ENCODE data around the gene LRRC61. TPM values are rescaled to one million over a fixed set of nuclear protein-coding genes. Genes with fewer than 3 reads are reported as not detected.
"Not testable (repeated sequence)": the region's sequence is repeated elsewhere in the genome, so short reads cannot be mapped to it uniquely, and the experiment has no call there.

Gene LRRC61
- total and polyA plus RNA-seq, 2 donors: 3.7 to 11.8 TPM

GRCh38 chr7:150314639-150315239, 8.4 kb upstream of the LRRC61 start:
- 98% methylated on average over 5 of the region's 5 CpGs for WGBS
- DNase-seq (ENCODE audit: extremely low spot score): no peak
- Histone ChIP-seq H3K27ac (ENCODE audit: low read depth) (no peak overlapping the region), H3K36me3 (ENCODE audit: insufficient read depth) (no peaks in the 10 kb centered on the region), H3K4me3 (ENCODE audit: low read depth, low read length) (no peak overlapping the region), H3K4me1 (ENCODE audit: insufficient read depth) (no peaks in the 10 kb centered on the region)

- not testable (repeated sequence) for H3K36me3 ChIP-seq (ENCODE audit: insufficient read depth); H3K4me3 ChIP-seq (ENCODE audit: low read depth, low read length); DNase-seq (ENCODE audit: extremely low spot score); H3K4me1 ChIP-seq (ENCODE audit: insufficient read depth); H3K27ac ChIP-seq (ENCODE audit: low read depth)
- 73% methylated on average over 6 of the region's 6 CpGs for WGBS
Measured at GRCh38 chr7:150316987-150317386, 6.2 kb upstream of the LRRC61 start.

- no peaks in the 10 kb centered on the region for H3K36me3 ChIP-seq (ENCODE audit: insufficient read depth)
- no peaks in the 10 kb centered on the region for H3K4me1 ChIP-seq (ENCODE audit: insufficient read depth)
- WGBS: 58% methylated on average over 7 of the region's 7 CpGs
- no peak for DNase-seq (ENCODE audit: extremely low spot score)
- H3K4me3 ChIP-seq (ENCODE audit: low read depth, low read length): no peak overlapping the region
- H3K27ac ChIP-seq (ENCODE audit: low read depth): no peak overlapping the region
Measured at GRCh38 chr7:150317748-150318444, 5.3 kb upstream of the LRRC61 start.

- no peak overlapping the region for H3K27ac ChIP-seq (ENCODE audit: low read depth)
- no peaks in the 10 kb centered on the region for H3K36me3 ChIP-seq (ENCODE audit: insufficient read depth)
- no peak overlapping the region for H3K4me3 ChIP-seq (ENCODE audit: low read depth, low read length)
- no peaks in the 10 kb centered on the region for H3K4me1 ChIP-seq (ENCODE audit: insufficient read depth)
- no peak for DNase-seq (ENCODE audit: extremely low spot score)
- 95% methylated on average over 3 of the region's 3 CpGs for WGBS
Measured at GRCh38 chr7:150321788-150322113, 1.4 kb upstream of the LRRC61 start.

GRCh38 chr7:150322114-150322832, 882 bp upstream of the LRRC61 start:
- Histone ChIP-seq H3K4me1 (ENCODE audit: insufficient read depth) (no peaks in the 10 kb centered on the region), H3K4me3 (ENCODE audit: low read depth, low read length) (peak overlapping the region; percentile 78), H3K27ac (ENCODE audit: low read depth) (peak overlapping the region; percentile 83), H3K36me3 (ENCODE audit: insufficient read depth) (no peaks in the 10 kb centered on the region)
- no peak for DNase-seq (ENCODE audit: extremely low spot score)
- WGBS: 78% methylated on average over 4 of the region's 4 CpGs

- WGBS: 21% methylated on average over 16 of the region's 16 CpGs
- H3K27ac ChIP-seq (ENCODE audit: low read depth): peak overlapping the region; percentile 83
- no peaks in the 10 kb centered on the region for H3K36me3 ChIP-seq (ENCODE audit: insufficient read depth)
- H3K4me3 ChIP-seq (ENCODE audit: low read depth, low read length): peak overlapping the region; percentile 78
- DNase-seq (ENCODE audit: extremely low spot score): no peak
- H3K4me1 ChIP-seq (ENCODE audit: insufficient read depth): no peaks in the 10 kb centered on the region
Measured at GRCh38 chr7:150323682-150324372, 672 bp downstream of the LRRC61 start.

GRCh38 chr7:150324373-150324961, 1.3 kb downstream of the LRRC61 start:
- Histone ChIP-seq H3K4me1 (ENCODE audit: insufficient read depth) (no peaks in the 10 kb centered on the region), H3K4me3 (ENCODE audit: low read depth, low read length) (no peak overlapping the region), H3K36me3 (ENCODE audit: insufficient read depth) (no peaks in the 10 kb centered on the region), H3K27ac (ENCODE audit: low read depth) (no peak overlapping the region)
- DNase-seq (ENCODE audit: extremely low spot score): no peak
- WGBS: 67% methylated on average over 12 of the region's 12 CpGs

- no peak for DNase-seq (ENCODE audit: extremely low spot score)
- H3K27ac ChIP-seq (ENCODE audit: low read depth): no peak overlapping the region
- no peak overlapping the region for H3K4me3 ChIP-seq (ENCODE audit: low read depth, low read length)
- no peaks in the 10 kb centered on the region for H3K4me1 ChIP-seq (ENCODE audit: insufficient read depth)
- no peaks in the 10 kb centered on the region for H3K36me3 ChIP-seq (ENCODE audit: insufficient read depth)
- 91% methylated on average over 10 of the region's 10 CpGs for WGBS
Measured at GRCh38 chr7:150325110-150325611, 2.0 kb downstream of the LRRC61 start.

GRCh38 chr7:150325901-150326300, 2.7 kb downstream of the LRRC61 start:
- Histone ChIP-seq H3K4me1 (ENCODE audit: insufficient read depth) (no peaks in the 10 kb centered on the region), H3K36me3 (ENCODE audit: insufficient read depth) (no peaks in the 10 kb centered on the region)
- 96% methylated on average over 6 of the region's 6 CpGs for WGBS

GRCh38 chr7:150326657-150327268, 3.6 kb downstream of the LRRC61 start:
- no peak overlapping the region for H3K4me3 ChIP-seq (ENCODE audit: low read depth, low read length)
- H3K27ac ChIP-seq (ENCODE audit: low read depth): no peak overlapping the region
- WGBS: 89% methylated on average over 4 of the region's 4 CpGs
- H3K36me3 ChIP-seq (ENCODE audit: insufficient read depth): no peaks in the 10 kb centered on the region
- no peaks in the 10 kb centered on the region for H3K4me1 ChIP-seq (ENCODE audit: insufficient read depth)
- DNase-seq (ENCODE audit: extremely low spot score): no peak

More at GRCh38 chr7:150325901-150326300, 2.7 kb downstream of the LRRC61 start:
- no peak overlapping the region for H3K27ac ChIP-seq (ENCODE audit: low read depth)
- DNase-seq (ENCODE audit: extremely low spot score): no peak
- no peak overlapping the region for H3K4me3 ChIP-seq (ENCODE audit: low read depth, low read length)

- 99% methylated on average over 3 of the region's 3 CpGs for WGBS
- H3K36me3 ChIP-seq (ENCODE audit: insufficient read depth): no peaks in the 10 kb centered on the region
Measured at GRCh38 chr7:150327308-150327707, 4.2 kb downstream of the LRRC61 start.

GRCh38 chr7:150329331-150330120, 6.4 kb downstream of the LRRC61 start:
- H3K4me3 ChIP-seq (ENCODE audit: low read depth, low read length): no peak overlapping the region
- WGBS: 78% methylated on average over 22 of the region's 22 CpGs
- no peaks in the 10 kb centered on the region for H3K36me3 ChIP-seq (ENCODE audit: insufficient read depth)
- no peaks in the 10 kb centered on the region for H3K4me1 ChIP-seq (ENCODE audit: insufficient read depth)
- DNase-seq (ENCODE audit: extremely low spot score): no peak
- H3K27ac ChIP-seq (ENCODE audit: low read depth): no peak overlapping the region

More at GRCh38 chr7:150327308-150327707, 4.2 kb downstream of the LRRC61 start:
- H3K27ac ChIP-seq (ENCODE audit: low read depth): no peak overlapping the region
- no peak overlapping the region for H3K4me3 ChIP-seq (ENCODE audit: low read depth, low read length)
- H3K4me1 ChIP-seq (ENCODE audit: insufficient read depth): no peaks in the 10 kb centered on the region
- no peak for DNase-seq (ENCODE audit: extremely low spot score)
